Left lung (tissue), 10 donors: ENCODE measurements around the gene GJA8. TPM values are rescaled to one million over a fixed set of nuclear protein-coding genes. Genes with fewer than 3 reads are reported as not detected.

Experiments
- ATAC-seq: fragments of 200-7000 bp; cut with Tn5 transposase; one replicate; pipeline ENCODE4 v1.9.1; 2020; ENCODE audit warnings: moderate library complexity
- DNase-seq, 4 donors: peaks; one replicate each; pipeline ENCODE4 v3.0.0-alpha.2; 2013 to 2020
- H3K27ac ChIP-seq, 2 donors: fragments of 200-600 bp; sonication (generic) in 1 of 2; one replicate each; pipeline versions ENCODE4 v1.5.0 to v1.8.0; 2020 to 2021
- H3K27me3 ChIP-seq, 2 donors: fragments of 200-600 bp; sonication (generic) in 1 of 2; one replicate each; pipeline versions ENCODE4 v1.5.0 to v1.8.0; 2020 to 2021
- H3K36me3 ChIP-seq, 2 donors: fragments of 200-600 bp; sonication (generic) in 1 of 2; one replicate each; pipeline versions ENCODE4 v1.5.0 to v1.8.0; 2020 to 2021
- H3K4me1 ChIP-seq, 2 donors: fragments of 200-600 bp; one replicate each; pipeline ENCODE4 v1.8.0; 2021
- H3K4me3 ChIP-seq, 2 donors: fragments of 200-600 bp; sonication (generic) in 1 of 2; one replicate each; pipeline versions ENCODE4 v1.5.0 to v1.8.0; 2020 to 2021; ENCODE audit warnings: mild to moderate bottlenecking in 1 of 2
- H3K9me3 ChIP-seq, 2 donors: fragments of 200-600 bp; sonication (generic) in 1 of 2; one replicate each; pipeline versions ENCODE4 v1.5.0 to v1.8.0; 2020 to 2021
- intact Hi-C, 2 donors: fragments of 100-400 bp; cut with DNase I; formaldehyde crosslinking; loops; one replicate each; pipeline versions ENCODE4 v1.11.2 to v1.14.2; 2022
- polyA plus RNA-seq, 6 donors: library from polyadenylated mRNA; unstranded; fragments of 120-200 nt; gene quantifications; one replicate each; pipeline ENCODE4 v1.2.1, GENCODE V29; 2013; ENCODE audit not compliant: insufficient read length in 6 of 6
- total RNA-seq, 2 donors: library from RNA; stranded (reverse); fragmentation: NEBNext Ultra II Directional; extraction: Animal tissue kit (Norgen Biotek cat#: 25700); gene quantifications; one replicate each; pipeline ENCODE4 v1.2.1, GENCODE V29; 2021
- TF ChIP-seq, protein P1 (sequence below), 2 donors: fragments of 200-600 bp; sonication (generic) in 1 of 2; IDR thresholded peaks; one replicate each; pipeline versions ENCODE4 v1.5.0 to v1.8.0; 2021; ENCODE audit warnings: antibody characterized with exemption in 2 of 2
- donor health status: DM: no; HTN: yes; CAD: no.
- donor health status: DM: no; HTN: no; CAD: no.

Gene GJA8
- total and polyA plus RNA-seq, 8 donors: not detected

DNA sequence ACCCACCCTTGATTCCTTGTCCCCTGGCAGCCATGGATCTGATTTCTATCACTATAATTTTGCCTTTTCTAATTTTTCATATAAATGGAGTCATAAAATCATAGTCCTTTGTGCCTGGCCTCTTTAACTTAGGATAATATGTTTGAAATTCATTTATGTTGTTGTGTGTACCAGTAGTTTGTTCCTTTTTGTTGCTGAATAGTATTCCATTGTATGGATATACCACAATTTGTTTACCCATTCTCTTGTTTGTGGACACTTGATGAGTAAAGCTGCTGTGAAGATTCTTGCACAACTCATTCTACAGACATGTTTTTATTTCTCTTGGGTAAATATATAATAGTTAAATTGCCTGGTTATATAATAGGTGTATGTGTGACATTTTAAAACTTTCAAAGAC, 22.7 kb upstream of the GJA8 start:
- Histone ChIP-seq H3K27me3 (no peaks in the 10 kb centered on the region), H3K36me3 (no peaks in the 10 kb centered on the region), H3K9me3 (peaks cover 0 to 5% of the 10 kb centered on the region in 2 donors), H3K4me3 (no peak overlapping the region), H3K4me1 (no peaks in the 10 kb centered on the region), H3K27ac (no peak overlapping the region)
- ATAC-seq (no peak), DNase-seq (no peak)
- TF ChIP-seq, protein P1, sequence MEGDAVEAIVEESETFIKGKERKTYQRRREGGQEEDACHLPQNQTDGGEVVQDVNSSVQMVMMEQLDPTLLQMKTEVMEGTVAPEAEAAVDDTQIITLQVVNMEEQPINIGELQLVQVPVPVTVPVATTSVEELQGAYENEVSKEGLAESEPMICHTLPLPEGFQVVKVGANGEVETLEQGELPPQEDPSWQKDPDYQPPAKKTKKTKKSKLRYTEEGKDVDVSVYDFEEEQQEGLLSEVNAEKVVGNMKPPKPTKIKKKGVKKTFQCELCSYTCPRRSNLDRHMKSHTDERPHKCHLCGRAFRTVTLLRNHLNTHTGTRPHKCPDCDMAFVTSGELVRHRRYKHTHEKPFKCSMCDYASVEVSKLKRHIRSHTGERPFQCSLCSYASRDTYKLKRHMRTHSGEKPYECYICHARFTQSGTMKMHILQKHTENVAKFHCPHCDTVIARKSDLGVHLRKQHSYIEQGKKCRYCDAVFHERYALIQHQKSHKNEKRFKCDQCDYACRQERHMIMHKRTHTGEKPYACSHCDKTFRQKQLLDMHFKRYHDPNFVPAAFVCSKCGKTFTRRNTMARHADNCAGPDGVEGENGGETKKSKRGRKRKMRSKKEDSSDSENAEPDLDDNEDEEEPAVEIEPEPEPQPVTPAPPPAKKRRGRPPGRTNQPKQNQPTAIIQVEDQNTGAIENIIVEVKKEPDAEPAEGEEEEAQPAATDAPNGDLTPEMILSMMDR (IDR thresholded peaks at IDR 0.05): no peak
- intact Hi-C loops: no loop called here

DNA sequence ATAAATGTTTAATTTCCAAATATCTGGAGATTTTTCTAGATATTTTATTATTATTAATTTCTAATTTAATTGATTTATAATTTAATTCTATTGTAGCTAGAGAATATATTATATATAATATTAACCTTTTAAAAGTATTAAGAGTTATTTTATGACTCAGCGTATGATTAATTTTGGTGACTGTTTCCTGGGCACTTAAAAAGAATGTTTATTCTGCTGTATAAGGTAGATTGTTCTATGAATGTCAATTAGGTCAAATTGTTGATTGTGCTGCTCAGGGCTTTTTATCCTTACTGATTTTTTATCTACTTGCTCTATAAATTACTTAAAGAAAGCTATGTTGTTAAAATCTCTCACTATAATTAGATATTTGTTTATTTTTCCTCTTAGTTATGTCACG, 20.1 kb upstream of the GJA8 start:
- TF ChIP-seq, protein P1 (IDR thresholded peaks at IDR 0.05): no peak
- H3K4me3 ChIP-seq: no peak overlapping the region
- H3K9me3 ChIP-seq: peaks cover 0 to 5% of the 10 kb centered on the region in 2 donors
- ATAC-seq (no peak), DNase-seq (no peak)
- H3K27ac ChIP-seq: no peak overlapping the region
- intact Hi-C loops: no loop called here
- H3K4me1 ChIP-seq: no peaks in the 10 kb centered on the region
- H3K36me3 ChIP-seq: no peaks in the 10 kb centered on the region
- H3K27me3 ChIP-seq: no peaks in the 10 kb centered on the region

DNA sequence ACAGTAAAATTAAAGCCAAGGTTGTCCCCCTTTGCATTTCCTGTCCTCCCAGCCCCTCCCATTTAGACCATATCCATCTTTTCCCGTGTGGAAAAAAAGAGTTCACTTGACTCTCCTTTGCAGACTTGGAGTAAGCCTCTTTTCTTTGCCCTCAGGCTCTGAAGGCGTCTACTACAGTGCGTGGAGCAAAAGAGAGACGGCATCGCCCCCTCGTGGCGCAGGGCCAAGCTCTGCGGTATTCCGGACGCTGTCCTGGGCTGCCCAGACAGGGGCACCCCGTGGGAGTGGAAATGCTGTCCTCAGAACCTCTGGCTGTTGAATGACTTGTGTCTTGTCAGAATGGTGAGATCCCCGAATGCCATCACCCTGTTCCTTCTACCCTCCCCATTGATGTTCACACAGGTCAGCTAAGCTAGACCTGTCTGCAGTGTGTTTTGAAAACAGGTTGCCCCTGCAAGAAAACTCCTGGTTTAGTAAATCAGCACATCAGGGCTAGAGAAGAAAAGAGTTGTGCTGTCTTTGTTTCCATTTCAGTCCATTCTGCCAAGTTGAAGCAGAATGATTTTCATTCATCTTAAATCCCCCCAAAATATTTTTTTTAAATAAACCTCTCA, 12.3 kb upstream of the GJA8 start:
- intact Hi-C loops: loop anchor here (5.0 to 10.0 kb wide), 4 partner anchors 165 to 395 kb away; no protein-coding TSS in a partner anchor

DNA sequence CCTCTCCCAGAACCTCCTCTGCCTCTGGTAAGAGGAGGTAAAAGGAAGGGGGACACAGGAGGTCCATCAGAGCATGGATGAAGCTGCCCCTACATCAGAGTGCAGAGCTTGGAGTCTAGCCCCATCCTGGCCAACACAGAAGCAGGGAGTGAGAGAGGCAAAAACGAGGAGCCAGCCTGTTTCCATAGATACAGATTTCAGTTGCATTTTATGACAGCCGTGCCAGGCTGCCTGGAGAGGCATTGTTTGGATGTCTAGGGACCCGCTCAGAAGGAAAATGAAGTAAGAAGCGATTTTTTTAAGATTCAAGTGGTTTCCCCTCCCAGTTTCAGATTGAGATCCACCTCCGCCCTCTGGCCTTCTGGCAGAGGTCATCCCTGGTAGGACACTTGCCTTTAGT, 11.5 kb upstream of the GJA8 start:
- ATAC-seq (no peak), DNase-seq (no peak)
- no peak overlapping the region for H3K27ac ChIP-seq
- no peaks in the 10 kb centered on the region for H3K27me3 ChIP-seq
- no peaks in the 10 kb centered on the region for H3K4me1 ChIP-seq
- H3K36me3 ChIP-seq: no peaks in the 10 kb centered on the region
- no peak overlapping the region for H3K4me3 ChIP-seq
- no peaks in the 10 kb centered on the region for H3K9me3 ChIP-seq
- intact Hi-C loops: loop anchor here (5.0 to 10.0 kb wide), 4 partner anchors 166 to 396 kb away; no protein-coding TSS in a partner anchor
- TF ChIP-seq, protein P1 (IDR thresholded peaks at IDR 0.05): no peak

More for the DNA sequence above, 12.3 kb upstream of the GJA8 start:
- Histone ChIP-seq H3K27ac (no peak overlapping the region), H3K4me3 (no peak overlapping the region), H3K27me3 (no peaks in the 10 kb centered on the region), H3K9me3 (no peaks in the 10 kb centered on the region), H3K4me1 (no peaks in the 10 kb centered on the region), H3K36me3 (no peaks in the 10 kb centered on the region)
- DNase-seq: peak; percentile 70 to 91 (median 84)
- ATAC-seq: peak; percentile 94
- TF ChIP-seq, protein P1 (IDR thresholded peaks at IDR 0.05): peak; percentile 56 to 58

DNA sequence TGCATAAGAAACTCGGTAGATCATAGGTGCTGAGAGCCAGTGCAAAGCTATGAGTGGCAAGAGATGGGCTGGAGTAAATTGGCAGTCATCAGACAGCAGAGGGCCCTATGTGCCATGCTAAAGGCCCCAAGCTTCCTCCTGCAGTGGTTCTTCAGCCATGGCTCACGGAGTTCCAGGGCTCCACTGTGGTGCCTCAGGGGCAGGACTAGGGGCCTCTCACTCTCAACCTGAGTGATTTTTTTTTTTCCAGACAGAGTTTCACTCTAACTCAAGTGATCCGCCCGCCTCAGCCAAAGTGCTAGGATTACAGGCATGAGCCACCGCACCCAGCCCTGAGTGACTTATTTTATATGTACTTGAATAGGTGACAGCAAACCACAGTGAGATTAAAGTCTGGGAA, 10.4 kb upstream of the GJA8 start:
- H3K27me3 ChIP-seq: no peaks in the 10 kb centered on the region
- TF ChIP-seq, protein P1 (IDR thresholded peaks at IDR 0.05): no peak
- ATAC-seq (peak; percentile 72), DNase-seq (peak in 1 of 4 donors; percentile 24)
- no peaks in the 10 kb centered on the region for H3K9me3 ChIP-seq
- H3K36me3 ChIP-seq: no peaks in the 10 kb centered on the region
- no peak overlapping the region for H3K27ac ChIP-seq
- H3K4me3 ChIP-seq: no peak overlapping the region
- no peaks in the 10 kb centered on the region for H3K4me1 ChIP-seq
- intact Hi-C loops: loop anchor here (5.0 to 10.0 kb wide), 4 partner anchors 167 to 397 kb away; no protein-coding TSS in a partner anchor
